Panc1 (cell line): Measurements from ENCODE around the gene IGFALS. TPM values are rescaled to one million over a fixed set of nuclear protein-coding genes. Genes with fewer than 3 reads are reported as not detected.
A peak's percentile ranks its signal among the peaks of the same experiment; 100 is the strongest.

ENCODE experiments used
- ATAC-seq: fragments of 200-7000 bp; cut with Tn5 transposase; 2 replicates; pipeline ENCODE4 v1.9.1; 2020; ENCODE audit warnings: mild to moderate bottlenecking, moderate library complexity
- BruUV-seq: library from RNA; stranded (reverse); fragments of 400-500 nt; replicated peaks from 2 replicates; lab custom pipeline; 2021; lab: Mats Ljungman, UMichigan
- CTCF ChIA-PET: fragments of 300-600 bp; sonication (Branson Sonifier 250); formaldehyde crosslinking; loops from one replicate; lab custom pipeline; 2022; ENCODE audit warnings: antibody characterized with exemption; lab: Charles Lee
- POLR2A ChIA-PET: fragments of 300-600 bp; sonication (Branson Sonifier 250); formaldehyde crosslinking; loops from one replicate; lab custom pipeline; 2022; ENCODE audit warnings: antibody characterized with exemption; lab: Charles Lee
- DNase-seq: peaks from one replicate; pipeline ENCODE4 v3.0.0-alpha.2; 2010; ENCODE audit warnings: low read depth, low spot score
- H3K27ac ChIP-seq: 2 replicates; pipeline ENCODE4 v1.5.1; 2011; ENCODE audit warnings: mild to moderate bottlenecking, low read length, inconsistent platforms
- H3K27me3 ChIP-seq: fragments of 200-500 bp; sonication (Bioruptor generic); 2 replicates; pipeline ENCODE4 v1.6.0; 2014; ENCODE audit warnings: low read length, inconsistent platforms; ENCODE audit not compliant: control insufficient read depth, insufficient read depth
- H3K36me3 ChIP-seq: fragments of 200-500 bp; sonication (Bioruptor generic); 2 replicates; pipeline ENCODE4 v1.5.1; 2014; ENCODE audit warnings: inconsistent platforms, mild to moderate bottlenecking, low read length, moderate library complexity; ENCODE audit not compliant: control insufficient read depth, insufficient read depth
- H3K4me1 ChIP-seq: 2 replicates; pipeline ENCODE4 v1.5.1; 2011; ENCODE audit warnings: inconsistent platforms, mild to moderate bottlenecking, low read length, moderate library complexity; ENCODE audit not compliant: control insufficient read depth, insufficient read depth
- H3K4me3 ChIP-seq, 2 experiments: 2 replicates each; pipeline ENCODE4 v1.5.1; 2011 to 2012; ENCODE audit warnings: low read depth in 2 of 2, low read length in 2 of 2, mild to moderate bottlenecking in 2 of 2, inconsistent platforms in 1 of 2, moderate library complexity in 1 of 2
- H3K9me3 ChIP-seq: fragments of 200-500 bp; sonication (Bioruptor generic); 2 replicates; pipeline ENCODE4 v1.5.1; 2014; ENCODE audit warnings: low read depth, mild to moderate bottlenecking, inconsistent platforms, low read length, moderate library complexity; ENCODE audit not compliant: control insufficient read depth, insufficient read depth
- CTCF ChIP-seq: fragments of 450-650 bp; IDR thresholded peaks from 2 replicates; pipeline ENCODE4 v1.5.1; 2017; ENCODE audit warnings: mild to moderate bottlenecking
- POLR2AphosphoS5 ChIP-seq: IDR thresholded peaks from 2 replicates; pipeline ENCODE4 v1.6.1; 2012; ENCODE audit warnings: mild to moderate bottlenecking, low read depth, low read length, moderate library complexity
- REST ChIP-seq, 2 experiments: IDR thresholded peaks; 2 replicates each; pipeline ENCODE4 v1.6.1; 2011 to 2012; ENCODE audit warnings: low read depth in 2 of 2, control low read depth in 1 of 2, low read length in 1 of 2, mild to moderate bottlenecking in 1 of 2, moderate library complexity in 1 of 2; ENCODE audit not compliant: insufficient read depth in 1 of 2
- SIN3A ChIP-seq: IDR thresholded peaks from 2 replicates; pipeline ENCODE4 v1.6.1; 2012; ENCODE audit warnings: low read depth, mild to moderate bottlenecking, low read length, moderate library complexity, borderline replicate concordance; ENCODE audit not compliant: insufficient read depth
- TCF7L2 ChIP-seq: IDR thresholded peaks from 2 replicates; pipeline ENCODE4 v1.6.1; 2011; ENCODE audit warnings: mild to moderate bottlenecking, low read depth, low read length, inconsistent platforms
- in situ Hi-C: cut with HindIII; loops from 2 replicates; pipeline ENCODE4 v1.10.0; 2016; ENCODE audit warnings: low sequenced_read_pairs, low pct_unique_long_range_greater_than_20kb
- intact Hi-C: fragments of 100-400 bp; cut with micrococcal nuclease; formaldehyde crosslinking; loops from one replicate; pipeline ENCODE4 v1.10.0; 2022; ENCODE audit not compliant: unreplicated experiment
- total RNA-seq: library from RNA; stranded (reverse); gene quantifications from one replicate; pipeline ENCODE4 v1.2.1, GENCODE V29; 2021; ENCODE audit not compliant: unreplicated experiment

Gene IGFALS
- total RNA-seq, 1 experiment from 2014 or later: 0.10 TPM

- in situ Hi-C loops (no loop called here), intact Hi-C loops (no loop called here)
- no peaks in the 10 kb centered on the region for H3K27me3 ChIP-seq
- no peak for ATAC-seq
- peaks cover 9% of the 10 kb centered on the region for H3K4me1 ChIP-seq
- DNase-seq: no peak
- POLR2A ChIA-PET: no interaction called here
- peaks cover 3% of the 10 kb centered on the region; the same call in 1 of the 2 replicates for H3K36me3 ChIP-seq
- no peak overlapping the region for H3K27ac ChIP-seq
- TF ChIP-seq TCF7L2: no peak
- TF ChIP-seq REST (IDR thresholded peaks at IDR 0.05; ENCODE audit: insufficient read depth in 1 of 2, low read depth in 2 of 2, low read length in 1 of 2): no peak
- no peak for TF ChIP-seq CTCF
- TF ChIP-seq SIN3A: no peak
- TF ChIP-seq POLR2AphosphoS5: no peak
- no peaks in the 10 kb centered on the region for H3K9me3 ChIP-seq
- TSS peak; percentile 33 for BruUV-seq
- CTCF ChIA-PET: interaction anchor here (0.6 kb wide), 1 partner anchor 110 kb away, joined by 3 read pairs; no protein-coding TSS in a partner anchor
- H3K4me3 ChIP-seq: no peak overlapping the region
These were observed 8.3 kb downstream of the IGFALS start for GRCh38 chr16:1784977-1785845.

DNA sequence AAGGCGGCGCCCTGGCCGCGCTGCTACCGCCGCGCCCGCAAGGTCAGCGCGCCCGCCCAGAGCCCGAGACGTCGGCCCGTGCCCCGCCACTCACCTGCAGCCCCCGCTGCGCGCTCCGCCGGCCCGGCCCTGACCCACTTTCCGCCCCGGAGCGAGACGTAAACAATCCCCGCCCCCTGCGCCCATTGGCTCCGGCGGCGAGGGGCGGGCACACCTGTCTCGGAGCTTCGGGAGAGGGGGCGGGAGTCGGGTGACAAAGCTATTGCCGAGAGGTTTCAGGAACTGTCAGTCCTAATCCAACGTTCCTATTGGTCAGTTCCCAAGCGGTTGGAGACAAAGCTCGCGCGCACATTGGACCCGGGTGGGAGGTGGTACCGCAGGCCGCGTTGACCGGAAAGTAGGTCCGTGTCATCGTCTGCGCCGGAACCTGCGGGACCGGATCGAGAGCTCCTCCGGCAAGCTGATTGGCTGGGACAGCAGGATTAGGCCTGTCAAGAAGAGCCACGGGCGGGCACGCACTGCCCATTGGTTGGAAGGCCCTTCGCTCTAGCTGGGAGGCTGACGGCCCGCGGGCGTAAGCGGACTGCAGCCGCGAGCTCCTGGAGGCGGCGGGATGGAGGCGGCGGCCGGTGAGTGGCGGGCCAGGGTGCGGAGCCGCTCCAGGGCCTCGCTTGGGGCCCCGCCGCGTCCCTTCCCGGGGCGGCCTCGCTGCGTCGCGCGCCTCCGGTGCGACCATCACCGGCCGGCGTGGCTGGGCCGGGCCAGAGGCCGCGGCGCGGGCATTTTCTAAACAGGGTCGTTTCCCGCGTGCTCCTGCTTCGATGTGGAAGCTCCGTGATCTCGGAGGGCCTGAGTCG, 10.9 kb downstream of the IGFALS start, which contains the start of the genes NUBP2 and SPSB3:
NUBP2 (plus strand) TSS at position 553 of the 857 bp plus-strand sequence; CDS start at position 614, 61 bp downstream.
SPSB3 (minus strand) TSS at position 164 of the 857 bp plus-strand sequence. CDS start 1,088 bp downstream, outside the sequence.
- in situ Hi-C loops (no loop called here), intact Hi-C loops (no loop called here)
- H3K4me3 ChIP-seq: peak within 1 kb of the TSS; percentile 97 to 98
- ChIA-PET CTCF (interaction anchor here (0.6 to 1.0 kb wide), 3 partner anchors 9 to 1306 kb away, joined by 3 to 5 read pairs (median 4); no protein-coding TSS in a partner anchor), POLR2A (interaction anchor here (0.6 kb wide), 1 partner anchor 344 kb away, joined by 3 read pairs; no protein-coding TSS in a partner anchor)
- peak; percentile 100 for DNase-seq
- H3K9me3 ChIP-seq: no peaks in the 10 kb centered on the region
- peaks cover 3% of the 10 kb centered on the region; the same call in 1 of the 2 replicates for H3K36me3 ChIP-seq
- H3K4me1 ChIP-seq: peaks cover 35% of the 10 kb centered on the region
- no peak for TF ChIP-seq CTCF
- TF ChIP-seq TCF7L2: peak; percentile 4; the same call in 1 of the 2 replicates
- TF ChIP-seq POLR2AphosphoS5: no peak; the same call in none of the 2 replicates
- TF ChIP-seq SIN3A: peak; percentile 56; the same call in 1 of the 2 replicates
- BruUV-seq: no TSS peak
- ATAC-seq: peak; percentile 84
- H3K27me3 ChIP-seq: no peaks in the 10 kb centered on the region
- peak within 1 kb of the TSS; percentile 91 for H3K27ac ChIP-seq
